ENCODE results near the gene BRPF1.

BRPF1 gene

DNA sequence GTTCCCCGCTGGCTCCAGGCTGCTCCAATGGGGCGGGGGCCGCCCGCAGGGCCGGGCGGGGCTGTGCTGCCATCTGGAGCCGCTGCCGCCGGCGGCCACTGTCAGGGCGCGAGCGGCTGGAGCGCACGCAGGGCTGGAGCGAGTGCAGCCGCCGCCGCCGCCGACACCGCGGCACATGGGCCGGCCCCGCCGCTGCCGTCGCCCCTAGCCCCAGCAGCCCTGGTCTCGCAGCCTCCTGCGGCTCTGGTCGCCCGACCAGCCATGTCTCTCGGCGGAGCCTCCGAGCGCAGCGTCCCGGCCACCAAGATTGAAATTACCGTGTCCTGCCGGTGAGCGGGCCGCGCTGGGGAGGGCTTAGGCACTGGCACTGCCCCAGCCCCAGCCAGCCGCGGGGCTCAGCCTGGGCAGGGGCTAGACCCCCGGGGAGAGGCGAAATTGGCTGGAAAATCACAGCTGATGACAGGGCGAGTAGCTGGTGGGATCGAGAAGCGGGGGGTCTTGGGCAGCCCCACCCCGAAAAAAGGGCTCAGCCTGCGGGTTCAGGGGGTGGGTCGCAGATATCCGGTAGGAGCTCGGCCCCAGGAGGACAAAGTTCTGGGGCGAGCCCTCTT lies 27.7 kb upstream of the BRPF1 start, which contains the start of gene CPNE9:
CPNE9 (plus strand) TSS at position 98 of the 611 bp plus-strand sequence; CDS start at position 262, 164 bp downstream.
- DNase-seq: no peak

DNA sequence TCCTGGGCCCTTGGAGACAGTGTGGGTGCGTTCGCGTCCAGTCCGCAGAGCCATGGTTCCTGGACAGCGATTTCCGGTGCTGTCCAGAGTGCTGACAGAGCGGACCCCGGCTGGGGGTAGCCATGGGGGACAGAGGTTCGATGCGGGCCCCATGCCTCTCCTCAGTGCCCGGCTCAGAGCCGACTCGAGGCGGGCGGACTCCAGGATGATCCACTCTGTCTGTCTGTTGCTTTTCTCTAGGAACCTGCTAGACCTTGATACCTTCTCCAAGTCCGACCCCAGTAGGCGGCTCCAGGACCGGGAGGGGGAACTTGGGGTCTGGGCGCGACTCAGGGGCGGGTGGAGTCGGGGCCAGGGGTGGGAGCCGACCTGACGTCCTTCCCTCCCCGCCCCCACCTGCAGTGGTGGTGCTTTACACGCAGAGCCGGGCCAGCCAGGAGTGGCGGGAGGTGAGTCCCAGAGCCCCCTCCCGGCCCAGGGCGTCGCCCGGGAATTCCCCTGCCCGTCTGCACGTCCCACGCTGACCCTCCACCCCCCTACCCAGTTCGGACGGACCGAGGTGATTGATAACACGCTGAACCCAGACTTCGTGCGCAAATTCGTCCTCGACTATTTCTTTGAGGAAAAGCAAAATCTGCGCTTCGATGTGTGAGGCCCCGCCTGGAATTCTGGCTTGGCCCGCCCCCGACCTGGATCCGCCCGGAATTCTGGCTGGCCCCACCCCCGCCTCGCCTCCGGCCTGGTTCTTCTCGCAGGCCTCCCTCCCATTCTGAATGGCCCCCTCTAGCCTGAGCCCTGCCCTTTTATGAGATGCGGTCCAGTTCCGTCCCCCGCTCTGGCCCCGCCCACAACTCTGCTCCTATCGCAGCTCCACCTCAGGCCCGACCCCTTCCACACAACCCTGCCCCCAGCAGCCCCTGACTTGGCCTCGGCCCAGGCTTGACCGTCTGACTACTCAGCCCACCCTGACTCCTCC lies 26.9 kb upstream of the BRPF1 start:
- no peak for DNase-seq

DNA sequence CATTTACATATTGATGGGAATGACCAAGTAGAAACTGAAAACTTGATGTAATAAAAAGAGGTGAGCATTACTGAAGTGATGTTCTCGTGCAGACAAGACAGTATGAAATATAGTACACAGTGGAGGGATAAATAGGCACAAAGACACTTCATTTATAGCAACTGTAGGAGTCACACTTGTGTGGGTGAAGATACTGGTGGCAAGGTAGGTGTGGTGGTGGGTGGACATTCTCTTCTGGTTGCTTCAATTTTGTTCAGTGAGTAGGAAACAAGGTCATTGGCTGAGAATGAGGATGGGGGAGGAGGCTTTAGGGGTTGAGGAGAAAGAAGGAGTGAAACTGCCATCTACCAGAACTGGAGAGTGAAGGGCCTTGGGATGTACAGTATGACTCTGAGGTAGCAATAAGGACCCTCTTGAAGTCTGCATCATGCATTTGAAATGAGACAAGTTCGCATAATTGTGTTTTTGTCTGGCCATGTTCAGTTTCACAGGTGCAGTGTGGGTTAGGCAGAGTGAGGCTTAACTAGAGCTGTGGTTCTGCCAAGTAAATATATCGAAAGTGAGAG lies 21.3 kb upstream of the BRPF1 start:
- no peak for DNase-seq

DNA sequence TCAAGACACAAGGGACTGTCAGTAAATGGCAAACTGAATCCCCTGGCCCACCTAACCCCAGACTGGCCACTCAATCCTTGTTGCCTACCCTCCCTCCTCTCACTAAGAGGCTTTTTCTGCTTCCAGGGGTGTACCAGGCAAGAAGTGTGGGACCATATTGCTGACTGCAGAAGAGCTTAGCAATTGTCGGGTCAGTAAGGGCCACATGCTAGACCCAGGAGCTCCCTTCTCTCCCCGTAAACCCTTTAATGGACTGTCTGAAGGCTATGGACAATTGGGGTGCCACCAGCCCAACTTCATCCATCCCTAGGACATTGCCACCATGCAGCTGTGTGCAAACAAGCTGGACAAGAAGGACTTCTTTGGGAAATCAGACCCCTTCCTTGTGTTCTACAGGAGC lies 19.1 kb upstream of the BRPF1 start:
- DNase-seq: no peak

DNA sequence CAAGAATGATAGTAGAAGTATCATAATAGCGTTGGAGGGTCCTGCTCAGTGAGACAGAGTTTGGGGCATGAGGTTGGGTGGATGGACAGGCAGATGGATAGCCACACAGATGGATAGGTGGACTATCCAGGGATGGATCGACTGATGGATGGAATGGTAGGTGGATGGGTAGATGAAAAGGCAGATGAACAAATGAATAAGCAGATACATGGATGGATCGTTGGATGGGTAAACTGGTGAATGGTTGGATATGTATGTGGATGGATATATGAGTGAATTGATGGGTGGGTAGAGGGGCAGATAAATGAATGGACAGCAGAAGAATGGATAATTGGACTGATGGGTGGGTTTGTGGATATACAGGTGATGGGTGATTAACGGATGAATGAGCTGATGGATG lies 18.4 kb upstream of the BRPF1 start:
- DNase-seq: no peak

DNA sequence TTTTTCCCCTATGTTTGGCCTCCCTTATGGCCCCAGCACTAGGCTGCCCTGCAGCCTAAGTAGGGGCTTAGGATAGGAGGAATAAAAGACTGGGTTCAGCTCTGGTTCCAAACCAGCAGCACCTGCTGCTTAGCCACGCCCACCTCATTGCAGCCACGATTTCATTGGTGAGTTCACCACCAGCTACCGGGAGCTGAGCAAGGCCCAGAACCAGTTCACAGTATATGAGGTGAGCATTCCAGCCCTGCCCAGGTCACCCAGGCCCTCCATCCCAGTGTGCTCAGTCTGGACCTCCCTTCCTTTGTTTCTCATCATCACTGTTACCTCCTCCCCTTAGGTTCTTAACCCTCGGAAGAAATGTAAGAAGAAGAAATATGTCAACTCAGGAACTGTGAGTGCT lies 16.4 kb upstream of the BRPF1 start:
- no peak for DNase-seq

DNA sequence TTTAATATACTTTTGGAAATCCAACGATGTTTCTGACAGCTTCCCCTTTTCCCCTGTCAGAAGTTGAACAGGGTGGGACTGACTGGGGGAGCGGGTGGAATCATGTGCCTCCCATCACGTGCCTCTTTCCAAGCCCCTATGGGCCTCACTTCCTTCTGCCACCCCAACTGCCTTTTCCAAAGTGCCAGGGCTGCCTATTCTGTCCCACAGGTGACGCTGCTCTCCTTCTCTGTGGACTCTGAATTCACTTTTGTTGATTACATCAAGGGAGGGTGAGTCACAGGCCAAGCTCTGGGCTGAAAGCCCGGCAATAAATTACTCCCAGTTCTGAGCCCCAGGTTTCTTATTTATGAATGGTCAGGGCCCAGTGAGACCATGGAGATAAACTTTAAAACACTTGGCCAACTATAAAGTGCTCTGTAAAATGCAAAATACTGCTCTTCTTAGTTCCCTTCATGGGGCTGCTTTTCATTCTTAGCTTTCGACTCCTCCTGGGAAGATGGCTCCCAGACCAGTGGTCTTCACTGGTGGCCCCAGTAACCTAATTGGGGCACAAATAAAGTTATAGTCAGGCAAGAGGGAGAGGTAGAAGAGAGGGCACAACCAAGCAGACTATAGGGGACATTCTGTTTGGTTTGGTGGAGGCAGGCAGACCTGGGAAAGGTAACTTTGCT lies 15.6 kb upstream of the BRPF1 start:
- peak; percentile 45 to 53 for DNase-seq

DNA sequence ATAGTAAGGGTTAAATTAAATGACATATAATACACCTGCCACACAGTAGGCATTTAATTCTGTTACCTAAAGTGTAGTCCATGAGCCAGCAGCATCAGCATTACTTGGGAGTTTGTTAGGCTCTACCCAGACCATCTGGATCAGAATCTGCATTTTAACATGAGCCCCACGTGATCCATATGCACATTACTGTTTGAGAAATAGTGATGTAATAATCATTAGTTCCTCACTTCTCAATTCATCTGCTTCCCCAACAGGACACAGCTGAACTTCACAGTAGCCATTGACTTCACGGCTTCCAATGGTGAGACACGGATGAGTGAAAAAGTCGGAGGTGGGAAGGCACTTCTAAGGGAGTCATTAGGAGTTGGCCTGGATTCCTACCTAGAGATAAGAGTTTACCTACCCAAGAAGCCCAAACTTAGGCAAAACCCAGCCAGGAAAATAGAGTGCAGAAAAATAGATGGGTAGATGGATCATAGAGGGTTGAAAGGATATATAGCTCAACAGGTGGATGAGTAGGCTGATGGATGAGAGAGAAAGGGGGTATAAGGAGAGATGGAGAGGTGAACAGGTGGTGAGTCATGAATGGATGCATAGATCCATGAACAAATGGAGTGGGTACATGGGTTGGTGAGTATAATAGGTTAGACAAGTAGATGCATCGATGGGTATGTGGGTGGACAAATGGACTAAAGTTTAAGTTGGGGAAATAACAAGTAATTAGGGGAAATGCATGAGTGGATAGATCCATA lies 14.6 kb upstream of the BRPF1 start:
- no peak for DNase-seq

DNA sequence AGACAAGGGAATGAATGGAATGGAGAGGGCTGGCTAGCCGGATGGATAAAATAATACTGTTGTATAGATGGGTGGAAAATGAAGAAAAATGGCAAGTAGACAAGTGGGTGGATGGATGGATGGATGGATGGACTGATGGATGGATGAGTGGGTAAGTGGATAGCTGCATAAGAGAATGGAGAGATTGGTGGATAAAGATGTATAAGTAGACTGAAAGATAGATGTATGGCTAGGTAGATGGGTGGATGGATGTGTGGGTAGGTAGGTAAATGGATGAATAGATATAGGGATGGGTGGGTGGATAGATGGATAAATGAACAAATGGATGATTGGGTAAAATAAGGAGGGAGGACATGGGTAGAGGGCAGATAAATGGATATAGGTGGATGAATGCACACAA lies 14.0 kb upstream of the BRPF1 start:
- no peak for DNase-seq

DNA sequence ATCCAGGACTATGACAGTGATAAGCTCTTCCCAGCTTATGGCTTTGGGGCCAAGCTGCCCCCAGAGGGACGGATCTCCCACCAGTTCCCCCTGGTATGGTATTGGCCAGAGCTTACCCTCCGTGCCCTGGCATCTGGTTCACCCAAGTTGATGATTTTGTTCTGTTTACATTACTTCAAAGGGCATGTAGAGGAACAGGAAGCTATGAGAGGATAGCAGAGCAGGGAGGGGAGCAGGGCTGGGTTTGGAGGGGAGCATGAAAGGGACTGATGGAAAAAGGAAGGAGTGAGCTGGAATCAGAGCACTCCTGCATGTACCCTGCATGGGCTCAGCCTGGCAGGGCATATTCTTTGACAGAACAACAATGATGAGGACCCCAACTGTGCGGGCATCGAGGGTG lies 13.4 kb upstream of the BRPF1 start:
- DNase-seq: no peak

DNA sequence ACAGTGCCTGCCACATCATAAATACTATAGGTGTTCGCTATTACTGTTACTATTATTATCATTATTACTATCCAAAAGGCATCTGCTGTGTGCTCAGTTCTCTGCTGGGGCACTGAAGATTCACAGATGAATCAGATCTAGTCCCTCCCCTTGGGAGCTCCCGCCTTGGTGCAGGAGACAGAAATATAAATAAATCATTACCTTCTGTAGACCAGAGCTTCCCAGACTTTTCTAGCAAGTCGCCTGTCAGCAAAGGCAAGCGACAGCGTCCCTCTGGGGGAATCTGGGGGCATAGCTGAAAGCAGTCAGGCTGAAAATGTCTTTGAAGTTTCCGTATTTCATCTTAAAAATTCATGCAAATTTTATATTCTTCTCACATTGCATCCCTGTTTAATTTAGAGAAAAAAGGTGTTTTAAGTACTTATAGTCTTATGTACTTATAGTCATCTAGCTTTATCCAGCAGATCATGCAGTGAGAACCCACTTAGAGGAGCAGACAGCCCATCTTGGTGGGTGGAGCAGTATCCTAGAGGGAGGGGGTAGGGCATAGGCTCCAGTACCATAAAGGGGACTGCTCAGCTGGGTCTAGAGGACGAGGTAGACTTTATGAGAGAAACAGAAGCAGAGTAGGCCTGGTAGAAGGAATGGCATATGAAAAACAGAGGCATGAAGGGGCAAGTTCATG lies 10.4 kb upstream of the BRPF1 start:
- DNase-seq: no peak

DNA sequence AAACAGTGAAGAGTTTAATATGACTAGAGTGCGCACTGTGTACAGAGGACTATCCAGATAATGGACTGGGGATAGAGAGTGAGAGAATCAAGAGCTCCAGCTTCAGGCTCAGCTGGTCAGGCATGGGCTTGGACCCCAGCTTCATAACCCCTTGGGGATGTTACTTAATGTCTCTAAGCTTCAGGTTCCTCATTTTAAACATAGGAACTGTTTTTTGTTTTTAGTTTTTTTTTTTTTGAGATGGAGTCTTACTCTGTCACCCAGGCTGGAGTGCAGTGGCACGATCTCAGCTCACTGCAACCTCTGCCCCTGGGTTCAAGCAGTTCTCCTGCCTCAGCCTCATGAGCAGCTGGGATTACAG lies 9.9 kb upstream of the BRPF1 start:
- DNase-seq: no peak

DNA sequence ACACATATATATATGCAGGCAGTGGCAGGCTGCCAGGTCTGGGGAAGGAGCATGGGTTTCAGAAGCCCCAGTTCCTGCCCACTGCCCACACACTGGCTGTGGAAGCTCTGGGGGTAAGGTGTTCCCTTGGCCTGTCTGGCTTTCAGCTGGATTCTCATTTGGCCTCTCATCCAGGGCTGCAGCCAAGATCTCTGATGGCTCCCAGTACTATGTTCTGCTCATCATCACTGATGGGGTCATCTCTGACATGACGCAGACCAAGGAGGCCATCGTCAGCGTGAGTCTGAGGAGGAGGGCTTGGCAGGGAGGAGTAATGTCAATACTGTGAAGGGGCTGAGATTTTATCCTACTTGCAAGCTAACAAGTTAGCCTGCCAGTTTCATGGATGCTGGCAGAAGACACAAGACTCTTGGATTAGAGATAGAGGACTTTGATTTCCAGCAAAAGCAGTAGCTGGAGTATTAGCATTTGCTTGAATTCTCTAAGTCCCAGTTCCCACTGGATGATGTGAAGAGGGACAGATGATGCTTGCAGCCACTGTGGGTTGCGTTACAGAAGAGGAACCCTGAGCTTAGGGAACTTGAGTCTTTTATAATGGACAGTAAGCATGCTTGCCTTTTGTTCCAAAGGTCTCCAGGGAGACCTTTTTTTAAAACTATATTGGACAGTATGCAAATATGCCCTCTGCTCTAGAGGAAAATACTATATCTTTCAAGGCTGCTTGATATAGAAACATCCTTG lies 5.6 kb upstream of the BRPF1 start:
- DNase-seq: no peak

DNA sequence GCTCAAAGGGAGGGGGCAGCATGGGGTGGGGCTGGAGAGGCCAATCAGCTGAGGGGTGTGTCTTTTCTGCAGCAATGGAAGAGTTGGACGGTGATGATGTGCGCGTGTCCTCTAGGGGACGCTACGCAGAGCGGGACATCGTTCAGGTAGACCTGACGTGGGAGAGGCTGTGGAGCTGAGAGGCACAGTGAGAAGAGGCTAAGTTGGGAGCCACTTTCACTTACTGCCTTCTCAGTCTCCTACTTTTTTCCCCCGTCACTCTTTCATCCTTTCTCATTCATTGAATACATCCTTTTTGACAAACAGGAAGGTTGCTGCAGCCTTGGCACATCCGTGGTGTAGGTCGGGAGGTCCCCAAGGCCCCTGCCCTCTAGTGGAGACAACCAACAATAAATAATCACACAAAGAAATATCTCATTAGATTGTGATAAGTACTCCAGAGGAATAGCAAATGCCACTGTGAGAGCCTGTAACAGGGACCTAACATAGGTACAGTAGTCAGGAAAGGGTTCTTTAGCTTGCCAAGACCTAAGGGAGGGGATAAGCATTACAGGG lies 4.4 kb upstream of the BRPF1 start:
- peak in 1 of 2 experiments; percentile 53 for DNase-seq

DNA sequence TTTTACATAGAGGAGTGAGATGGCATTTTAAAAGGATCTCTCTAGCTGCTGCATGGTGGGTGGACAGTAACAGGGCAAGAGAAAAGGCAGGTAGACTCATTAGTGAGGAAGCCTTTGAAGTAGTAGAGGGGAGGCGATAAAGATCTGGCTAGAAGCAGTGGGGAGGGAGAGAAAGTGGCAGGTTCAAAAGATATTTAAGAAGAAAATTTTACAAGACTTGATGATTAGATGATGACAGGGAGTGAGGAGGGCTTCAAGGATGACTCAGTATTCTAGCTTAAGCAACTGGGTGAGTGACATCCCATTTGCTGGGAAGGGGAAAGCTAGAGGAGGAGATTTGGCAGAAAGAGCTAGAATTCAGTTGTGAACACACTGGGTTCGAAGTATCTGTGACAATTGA lies 3.8 kb upstream of the BRPF1 start:
- DNase-seq: no peak

DNA sequence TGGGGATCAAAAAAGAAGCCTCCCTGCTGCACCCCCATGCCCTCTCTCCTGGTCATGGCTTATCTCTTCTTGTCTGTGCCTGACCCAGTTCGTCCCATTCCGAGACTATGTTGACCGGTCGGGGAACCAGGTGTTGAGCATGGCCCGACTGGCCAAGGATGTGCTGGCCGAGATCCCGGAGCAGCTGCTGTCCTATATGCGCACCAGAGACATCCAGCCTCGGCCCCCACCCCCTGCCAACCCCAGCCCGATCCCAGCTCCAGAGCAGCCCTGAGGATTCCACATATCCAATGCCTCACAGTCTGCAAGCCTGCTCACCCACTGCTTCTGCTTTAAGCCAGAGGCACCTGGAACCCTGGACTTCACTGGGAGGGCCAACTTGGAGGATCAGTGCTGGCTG lies 2.1 kb upstream of the BRPF1 start:
- no peak for DNase-seq

DNA sequence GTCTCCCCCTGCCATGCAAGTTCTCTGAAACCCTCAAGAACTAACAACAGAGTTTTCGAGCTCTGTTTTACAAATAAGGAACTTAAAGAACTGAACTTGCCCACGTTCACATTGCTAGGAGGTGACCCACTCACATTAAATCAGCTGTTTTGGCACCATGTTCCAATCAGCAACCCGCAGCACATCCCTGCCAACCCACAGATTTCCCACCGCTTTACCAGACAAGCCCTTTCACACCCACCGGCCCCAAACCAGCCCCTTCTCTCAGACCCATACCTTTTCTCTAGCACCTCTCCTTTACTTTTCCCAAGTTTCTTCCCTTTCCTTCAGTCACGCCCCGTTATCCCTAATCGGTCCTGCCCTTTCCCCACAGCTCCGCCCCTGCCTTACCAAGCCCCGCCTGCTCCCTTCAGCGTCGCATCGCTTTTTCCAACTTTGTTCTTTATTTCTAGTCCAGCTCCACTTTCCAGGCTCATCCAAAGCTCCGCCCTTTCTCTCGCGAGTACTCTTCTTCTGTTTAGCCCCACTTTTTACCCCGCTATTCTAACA lies 804 bp upstream of the BRPF1 start:
- peak in 1 of 2 experiments; percentile 97 for DNase-seq

DNA sequence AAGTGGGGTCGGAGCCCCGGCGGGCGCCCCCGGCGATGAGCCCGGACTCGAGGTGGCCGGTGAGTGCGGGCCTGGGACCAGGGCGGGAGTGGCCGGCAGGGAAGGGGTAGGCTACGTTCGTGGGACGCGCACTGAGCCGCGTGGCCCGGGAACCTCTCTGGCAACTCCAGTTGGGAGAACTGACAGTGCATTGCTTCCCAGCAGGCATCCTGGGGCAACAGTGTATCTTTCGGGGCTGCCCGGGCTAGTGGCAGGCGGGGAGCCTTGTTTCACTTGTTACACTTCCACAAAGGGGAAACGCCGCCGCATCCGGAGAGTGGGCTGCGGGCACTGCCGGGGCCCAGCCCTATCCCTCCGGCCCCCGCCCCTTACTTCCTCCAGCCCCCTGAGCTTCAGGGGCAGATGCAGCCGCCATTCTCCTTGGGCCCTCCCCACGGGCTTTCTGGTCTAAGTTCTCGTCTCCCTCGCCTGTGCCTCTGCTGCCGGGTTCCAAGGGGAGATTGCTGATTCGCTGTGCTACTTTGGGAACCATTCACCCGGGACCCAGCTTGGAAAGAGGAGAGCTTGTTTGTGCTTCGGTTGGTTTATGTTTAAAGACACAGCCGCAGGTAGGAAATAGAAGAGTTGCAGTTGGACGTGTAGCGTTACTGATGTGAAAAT lies 675 bp downstream of the BRPF1 start:
- no peak for DNase-seq

DNA sequence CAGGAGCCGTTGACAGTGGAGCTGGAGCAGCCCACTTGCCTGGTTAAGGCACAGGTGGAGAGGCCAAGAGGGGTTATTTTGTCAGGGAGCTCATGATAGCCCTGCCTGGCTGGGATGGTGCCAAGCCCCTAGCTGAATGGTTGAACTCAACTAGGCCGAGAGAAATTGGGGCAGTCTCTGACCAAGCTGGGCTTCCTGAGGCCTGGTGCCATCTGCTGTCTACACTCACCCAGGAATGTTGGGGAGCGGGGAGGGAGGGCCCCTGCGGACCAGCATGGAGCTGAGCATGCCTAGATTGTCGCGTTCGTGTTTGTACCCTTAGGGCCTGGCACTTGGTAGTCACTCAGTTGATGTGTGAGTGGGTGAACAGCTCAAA lies 1.2 kb downstream of the BRPF1 start:
- DNase-seq: no peak

DNA sequence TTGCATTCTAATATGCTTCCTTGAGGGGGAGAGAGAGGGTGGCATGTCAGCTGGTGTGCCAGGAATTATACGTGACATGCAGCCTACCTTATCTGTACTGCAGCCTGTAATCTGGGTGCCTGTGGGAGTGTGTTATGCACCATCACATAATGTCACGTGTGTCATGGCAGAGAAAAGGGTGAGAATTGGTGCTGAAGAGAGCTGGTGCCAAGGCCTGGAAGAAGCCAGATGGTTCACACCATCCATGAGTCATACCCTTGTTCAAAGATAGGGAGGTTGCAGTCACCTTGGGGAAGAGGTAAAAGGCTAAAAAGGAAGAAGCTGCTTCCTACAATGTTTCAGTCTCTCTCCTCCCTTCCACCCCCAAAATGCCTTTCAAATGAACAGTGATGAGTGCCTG lies 5.3 kb downstream of the BRPF1 start:
- DNase-seq: no peak

Data from SW 1271 (cell line).